ENCODE data around the gene RHOBTB1.

Gene RHOBTB1

DNA sequence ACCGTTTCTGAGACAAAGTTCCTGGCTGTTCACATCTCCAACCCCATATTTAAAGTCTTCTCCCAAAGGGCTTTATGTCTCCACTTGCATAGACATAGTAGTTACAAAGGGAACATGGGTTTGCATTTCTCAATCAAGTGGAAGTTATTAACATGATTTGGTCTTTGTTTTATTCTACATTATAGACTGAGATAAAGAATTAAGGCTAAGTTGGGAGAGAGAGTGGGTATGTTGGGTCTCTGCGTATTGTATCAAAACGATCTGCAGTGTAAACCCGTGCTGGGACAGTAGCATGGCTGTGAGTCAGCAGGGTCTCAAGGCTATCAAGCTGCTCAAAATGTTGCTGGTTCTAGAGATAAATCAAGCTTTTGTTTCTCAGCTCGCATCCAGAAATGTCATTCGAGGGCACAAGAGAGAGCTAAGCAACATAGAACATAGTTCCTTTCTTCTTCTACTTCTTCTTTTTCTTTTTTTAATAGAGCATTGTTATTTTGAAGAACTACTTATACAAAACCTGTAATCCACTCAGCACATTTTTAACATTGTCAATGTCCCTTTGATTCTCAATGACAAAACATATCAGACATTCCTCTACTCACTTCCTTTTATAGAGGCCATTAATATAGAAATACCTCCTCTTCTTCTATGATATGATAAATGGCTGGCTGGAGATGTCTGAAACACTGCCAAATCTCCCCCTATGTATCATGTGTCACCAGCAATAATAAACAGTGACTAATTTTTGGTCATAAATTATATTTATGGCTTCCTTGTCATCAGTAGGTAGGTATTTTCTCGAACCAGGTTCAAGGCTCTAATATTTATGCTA, 34.5 kb upstream of the RHOBTB1 start (continued):
- TF ChIP-seq ZSCAN30 (tag by site-specific recombination; IDR thresholded peaks at IDR 0.05) (peak; percentile 25; the same call in 1 of the 2 replicates), BCL6B (tag by site-specific recombination; IDR thresholded peaks at IDR 0.05) (peak; percentile 64; the same call in 1 of the 2 replicates), ZNF433 (tag by site-specific recombination; IDR thresholded peaks at IDR 0.05; ENCODE audit: low read depth) (no peak), ZNF133 (tag by site-specific recombination; IDR thresholded peaks at IDR 0.05) (no peak), ATF2 (tag by site-specific recombination; IDR thresholded peaks at IDR 0.05; ENCODE audit: low read depth) (peak; percentile 42; the same call in 1 of the 2 replicates), TSHZ1 (tag by site-specific recombination; IDR thresholded peaks at IDR 0.05; ENCODE audit: borderline replicate concordance) (peak; percentile 85; the same call in 1 of the 2 replicates), ZBTB20 (tag by site-specific recombination; IDR thresholded peaks at IDR 0.05) (peak; percentile 16; the same call in 1 of the 2 replicates), ZNF24 (tag by site-specific recombination; IDR thresholded peaks at IDR 0.05) (peak; percentile 85; the same call in 1 of the 2 replicates), ZNF146 (tag by site-specific recombination; IDR thresholded peaks at IDR 0.05) (no peak), ZEB2 (tag by site-specific recombination; IDR thresholded peaks at IDR 0.05) (peak; percentile 87), YY1 (tag by site-specific recombination; IDR thresholded peaks at IDR 0.05) (peak; percentile 45; the same call in 1 of the 2 replicates)

DNA sequence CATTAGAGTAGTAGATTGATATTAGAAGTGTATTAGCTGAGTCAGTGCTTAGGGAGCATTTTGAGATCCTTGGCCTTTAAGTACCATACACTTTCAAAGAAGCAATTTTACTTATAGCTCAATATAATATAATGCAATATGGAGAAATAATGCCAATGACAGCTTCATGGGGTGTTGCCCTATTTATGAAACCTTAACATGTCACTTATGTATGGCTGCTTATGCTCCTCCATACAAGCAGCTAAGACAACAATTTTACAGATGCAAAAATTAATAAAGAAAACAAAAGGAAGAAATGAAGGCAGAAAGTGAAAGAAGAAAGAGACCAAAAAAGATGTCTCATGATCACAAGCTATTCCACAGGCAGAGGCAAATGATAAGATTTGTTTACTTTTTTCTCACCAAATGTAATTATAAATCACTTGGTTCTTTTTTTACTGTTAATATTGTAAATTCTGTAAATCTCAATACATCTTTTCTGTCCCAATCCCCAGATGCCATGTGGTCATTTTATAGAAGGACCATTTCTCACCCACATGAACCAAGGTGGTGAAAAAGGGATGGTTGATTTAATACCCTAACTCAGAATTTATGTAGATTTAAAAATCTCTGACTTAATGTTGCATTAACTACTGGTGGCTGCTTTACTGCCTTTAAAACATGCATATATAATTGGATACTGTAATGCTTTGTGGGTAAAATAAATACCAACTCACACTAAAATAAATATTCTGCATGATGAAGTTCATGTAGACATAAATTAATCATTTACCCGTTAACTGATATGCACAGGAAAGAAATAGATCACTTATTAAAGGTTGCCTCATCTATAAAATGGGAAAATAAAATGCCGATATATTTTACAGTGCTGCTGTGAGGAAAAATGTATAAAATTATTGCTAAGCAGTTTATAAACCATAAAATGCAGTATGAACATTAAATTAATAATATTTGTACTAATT, 33.5 kb upstream of the RHOBTB1 start:
- Histone ChIP-seq H3K4me1 (ENCODE audit: control insufficient read depth, insufficient read depth, low read length) (peaks cover 8% of the 10 kb centered on the region), H3K9me3 (ENCODE audit: control insufficient read depth, insufficient read depth, low read depth, low read length) (no peaks in the 10 kb centered on the region), H3K27ac (ENCODE audit: extremely low read depth, low read depth, low read length) (no peak overlapping the region), H3K36me3 (ENCODE audit: control insufficient read depth in 2 of 2, insufficient read depth in 1 of 2, low read length in 2 of 2) (no peaks in the 10 kb centered on the region), H3K4me3 (ENCODE audit: low read depth, low read length) (no peak overlapping the region)
- ChIA-PET POLR2A (no interaction called here), CTCF (interaction anchor here (0.7 to 1.5 kb wide), 3 partner anchors 12 to 48 kb away, joined by 3 to 4 read pairs (median 3); no protein-coding TSS in a partner anchor)
- peak; percentile 47; the same call in 1 of the 2 replicates for TF ChIP-seq PRDM6 (tag by site-specific recombination; IDR thresholded peaks at IDR 0.05)
- peak; percentile 57 for TF ChIP-seq ZNF366 (tag by site-specific recombination; conservative IDR thresholded peaks at IDR 0.05)
- no peak for TF ChIP-seq OSR2 (tag by site-specific recombination; IDR thresholded peaks at IDR 0.05)
- no peak for TF ChIP-seq ZNF132 (tag by site-specific recombination; IDR thresholded peaks at IDR 0.05; ENCODE audit: borderline replicate concordance)
- no peak for TF ChIP-seq ZNF2 (tag by site-specific recombination; IDR thresholded peaks at IDR 0.05)
- no peak for TF ChIP-seq HOXC10 (CRISPR knock-in tag; IDR thresholded peaks at IDR 0.05)
- peak; percentile 68 for TF ChIP-seq PRDM1 (tag by site-specific recombination; IDR thresholded peaks at IDR 0.05)
- TF ChIP-seq OVOL3 (tag by site-specific recombination; IDR thresholded peaks at IDR 0.05), result no peak
- no peak for TF ChIP-seq ZNF114 (tag by site-specific recombination; IDR thresholded peaks at IDR 0.05)
- TF ChIP-seq ZNF596 (tag by site-specific recombination; IDR thresholded peaks at IDR 0.05), result no peak
- no peak for TF ChIP-seq KLF8 (tag by site-specific recombination; IDR thresholded peaks at IDR 0.05)
- TF ChIP-seq ZNF266 (tag by site-specific recombination; IDR thresholded peaks at IDR 0.05; ENCODE audit: low read depth), result no peak
- no peak for TF ChIP-seq BCL11B (tag by site-specific recombination; IDR thresholded peaks at IDR 0.05; ENCODE audit: low read depth)

All from HEK293 (cell line).